HuH-7 (cell line): ENCODE measurements around the gene MAGI3.
"Not testable (repeated sequence)": the region's sequence is repeated elsewhere in the genome, so short reads cannot be mapped to it uniquely, and the experiment has no call there.

ENCODE experiments used
- DNase-seq: peaks from one replicate; pipeline ENCODE4 v3.0.0; 2011; ENCODE audit warnings: low spot score

MAGI3 gene

GRCh38 chr1:113399062-113399583 is 8.8 kb downstream of the MAGI3 start:
- no peak for DNase-seq

- DNase-seq: no peak
Observed at GRCh38 chr1:113401067-113401466, 10.8 kb downstream of the MAGI3 start.

- DNase-seq: no peak
Observed at GRCh38 chr1:113401728-113402127, 11.4 kb downstream of the MAGI3 start.

GRCh38 chr1:113403065-113403464 is 12.8 kb downstream of the MAGI3 start:
- DNase-seq: no peak

- DNase-seq: no peak
Observed at GRCh38 chr1:113405573-113405972, 15.3 kb downstream of the MAGI3 start.

GRCh38 chr1:113406149-113406548 is 15.8 kb downstream of the MAGI3 start:
- DNase-seq: not testable (repeated sequence)

GRCh38 chr1:113409363-113409762 is 19.0 kb downstream of the MAGI3 start:
- DNase-seq: no peak

GRCh38 chr1:113412020-113412419 is 21.7 kb downstream of the MAGI3 start:
- DNase-seq: not testable (repeated sequence)

GRCh38 chr1:113415310-113416070 is 25.2 kb downstream of the MAGI3 start:
- DNase-seq: no peak

- not testable (repeated sequence) for DNase-seq
Observed at GRCh38 chr1:113416071-113416470, 25.8 kb downstream of the MAGI3 start.

GRCh38 chr1:113416496-113416895 is 26.2 kb downstream of the MAGI3 start:
- no peak for DNase-seq

GRCh38 chr1:113422315-113423068 is 32.2 kb downstream of the MAGI3 start:
- no peak for DNase-seq

- no peak for DNase-seq
Observed at GRCh38 chr1:113423826-113424225, 33.5 kb downstream of the MAGI3 start.

- DNase-seq: no peak
Observed at GRCh38 chr1:113429461-113430153, 39.3 kb downstream of the MAGI3 start.

GRCh38 chr1:113433184-113433583 is 42.9 kb downstream of the MAGI3 start:
- no peak for DNase-seq

- peak; percentile 35 for DNase-seq
Observed at GRCh38 chr1:113434081-113434873, 44.0 kb downstream of the MAGI3 start.

GRCh38 chr1:113434874-113435175 is 44.5 kb downstream of the MAGI3 start:
- no peak for DNase-seq

- DNase-seq: no peak
Observed at GRCh38 chr1:113437554-113438341, 47.4 kb downstream of the MAGI3 start.

GRCh38 chr1:113438505-113439276 is 48.4 kb downstream of the MAGI3 start:
- DNase-seq: no peak

GRCh38 chr1:113439277-113439670 is 49.0 kb downstream of the MAGI3 start:
- DNase-seq: no peak
